ENCODE data around the gene MTOR. TPM values are rescaled to one million over a fixed set of nuclear protein-coding genes. Genes with fewer than 3 reads are reported as not detected.

Gene MTOR
- total RNA-seq, 1 experiment from 2014 or later, result 36.4 TPM

- no peak overlapping the region for H3K4me3 ChIP-seq (ENCODE audit: low read length)
- H3K79me2 ChIP-seq (ENCODE audit: low read length), result no peaks in the 10 kb centered on the region
- no peaks in the 10 kb centered on the region for H3K4me1 ChIP-seq (ENCODE audit: low read length)
- H3K27me3 ChIP-seq (ENCODE audit: low read length), result no peaks in the 10 kb centered on the region
- no peaks in the 10 kb centered on the region for H4K20me1 ChIP-seq (ENCODE audit: insufficient read depth, low read depth, low read length)
- no peak overlapping the region for H3K9ac ChIP-seq (ENCODE audit: low read length)
- no peak overlapping the region for H3K4me2 ChIP-seq (ENCODE audit: low read depth, low read length, poor library complexity, severe bottlenecking)
- no peak overlapping the region for H3K27ac ChIP-seq (ENCODE audit: low read length)
- H3K36me3 ChIP-seq (ENCODE audit: insufficient read depth, low read length), result peaks cover 22% of the 10 kb centered on the region; the same call in 1 of the 2 replicates
- no peaks in the 10 kb centered on the region for H3K9me2 ChIP-seq (replicated peaks; ENCODE audit: insufficient read depth, low read length)
- DNase-seq, result no peak
- H3K9me3 ChIP-seq (ENCODE audit: low read length), result no peaks in the 10 kb centered on the region
- H2AFZ ChIP-seq (ENCODE audit: low read length), result no peak overlapping the region
Measured at GRCh38 chr1:11144570-11145256, 117.6 kb downstream of the MTOR start.

GRCh38 chr1:11143907-11144306 lies 118.4 kb downstream of the MTOR start:
- DNase-seq, result no peak

GRCh38 chr1:11143401-11143800 lies 119.0 kb downstream of the MTOR start:
- H3K9ac ChIP-seq (ENCODE audit: low read length), result no peak overlapping the region
- H3K4me3 ChIP-seq (ENCODE audit: low read length), result no peak overlapping the region
- no peak overlapping the region for H3K4me2 ChIP-seq (ENCODE audit: low read depth, low read length, poor library complexity, severe bottlenecking)
- peaks cover 24% of the 10 kb centered on the region; the same call in 1 of the 2 replicates for H3K36me3 ChIP-seq (ENCODE audit: insufficient read depth, low read length)
- no peak for DNase-seq
- H4K20me1 ChIP-seq (ENCODE audit: insufficient read depth, low read depth, low read length), result no peaks in the 10 kb centered on the region
- no peaks in the 10 kb centered on the region for H3K4me1 ChIP-seq (ENCODE audit: low read length)
- no peak overlapping the region for H2AFZ ChIP-seq (ENCODE audit: low read length)
- H3K9me2 ChIP-seq (replicated peaks; ENCODE audit: insufficient read depth, low read length), result no peaks in the 10 kb centered on the region
- H3K79me2 ChIP-seq (ENCODE audit: low read length), result no peaks in the 10 kb centered on the region
- H3K27me3 ChIP-seq (ENCODE audit: low read length), result no peaks in the 10 kb centered on the region
- H3K27ac ChIP-seq (ENCODE audit: low read length), result no peak overlapping the region
- no peaks in the 10 kb centered on the region for H3K9me3 ChIP-seq (ENCODE audit: low read length)

More at GRCh38 chr1:11143907-11144306, 118.4 kb downstream of the MTOR start:
- no peak overlapping the region for H3K9ac ChIP-seq (ENCODE audit: low read length)
- no peak overlapping the region for H2AFZ ChIP-seq (ENCODE audit: low read length)
- no peak overlapping the region for H3K4me3 ChIP-seq (ENCODE audit: low read length)
- H3K27ac ChIP-seq (ENCODE audit: low read length), result no peak overlapping the region
- H3K4me1 ChIP-seq (ENCODE audit: low read length), result no peaks in the 10 kb centered on the region
- H4K20me1 ChIP-seq (ENCODE audit: insufficient read depth, low read depth, low read length), result no peaks in the 10 kb centered on the region
- H3K36me3 ChIP-seq (ENCODE audit: insufficient read depth, low read length), result peaks cover 21% of the 10 kb centered on the region; the same call in 1 of the 2 replicates
- no peaks in the 10 kb centered on the region for H3K9me2 ChIP-seq (replicated peaks; ENCODE audit: insufficient read depth, low read length)
- no peak overlapping the region for H3K4me2 ChIP-seq (ENCODE audit: low read depth, low read length, poor library complexity, severe bottlenecking)
- H3K27me3 ChIP-seq (ENCODE audit: low read length), result no peaks in the 10 kb centered on the region
- no peaks in the 10 kb centered on the region for H3K79me2 ChIP-seq (ENCODE audit: low read length)
- no peaks in the 10 kb centered on the region for H3K9me3 ChIP-seq (ENCODE audit: low read length)

- H2AFZ ChIP-seq (ENCODE audit: low read length), result no peak overlapping the region
- no peak overlapping the region for H3K4me3 ChIP-seq (ENCODE audit: low read length)
- H4K20me1 ChIP-seq (ENCODE audit: insufficient read depth, low read depth, low read length), result no peaks in the 10 kb centered on the region
- H3K9ac ChIP-seq (ENCODE audit: low read length), result no peak overlapping the region
- no peaks in the 10 kb centered on the region for H3K79me2 ChIP-seq (ENCODE audit: low read length)
- DNase-seq, result no peak
- H3K9me3 ChIP-seq (ENCODE audit: low read length), result no peaks in the 10 kb centered on the region
- H3K27me3 ChIP-seq (ENCODE audit: low read length), result no peaks in the 10 kb centered on the region
- no peaks in the 10 kb centered on the region for H3K9me2 ChIP-seq (replicated peaks; ENCODE audit: insufficient read depth, low read length)
- H3K27ac ChIP-seq (ENCODE audit: low read length), result no peak overlapping the region
- peaks cover 30% of the 10 kb centered on the region; the same call in 1 of the 2 replicates for H3K36me3 ChIP-seq (ENCODE audit: insufficient read depth, low read length)
- no peaks in the 10 kb centered on the region for H3K4me1 ChIP-seq (ENCODE audit: low read length)
- H3K4me2 ChIP-seq (ENCODE audit: low read depth, low read length, poor library complexity, severe bottlenecking), result no peak overlapping the region
Measured at GRCh38 chr1:11142618-11143391, 119.5 kb downstream of the MTOR start.

- H3K36me3 ChIP-seq (ENCODE audit: insufficient read depth, low read length), result peaks cover 26% of the 10 kb centered on the region; the same call in 1 of the 2 replicates
- no peak for DNase-seq
- no peaks in the 10 kb centered on the region for H3K4me1 ChIP-seq (ENCODE audit: low read length)
- no peak overlapping the region for H3K4me3 ChIP-seq (ENCODE audit: low read length)
- H2AFZ ChIP-seq (ENCODE audit: low read length), result no peak overlapping the region
- H3K27me3 ChIP-seq (ENCODE audit: low read length), result no peaks in the 10 kb centered on the region
- H3K27ac ChIP-seq (ENCODE audit: low read length), result no peak overlapping the region
- H3K9me3 ChIP-seq (ENCODE audit: low read length), result no peaks in the 10 kb centered on the region
- H3K4me2 ChIP-seq (ENCODE audit: low read depth, low read length, poor library complexity, severe bottlenecking), result no peak overlapping the region
- no peaks in the 10 kb centered on the region for H4K20me1 ChIP-seq (ENCODE audit: insufficient read depth, low read depth, low read length)
- H3K9me2 ChIP-seq (replicated peaks; ENCODE audit: insufficient read depth, low read length), result no peaks in the 10 kb centered on the region
- no peaks in the 10 kb centered on the region for H3K79me2 ChIP-seq (ENCODE audit: low read length)
- no peak overlapping the region for H3K9ac ChIP-seq (ENCODE audit: low read length)
Measured at GRCh38 chr1:11138952-11139351, 123.4 kb downstream of the MTOR start.

- Histone ChIP-seq H2AFZ (ENCODE audit: low read length) (no peak overlapping the region), H3K4me2 (ENCODE audit: low read depth, low read length, poor library complexity, severe bottlenecking) (no peak overlapping the region), H3K27ac (ENCODE audit: low read length) (no peak overlapping the region), H4K20me1 (ENCODE audit: insufficient read depth, low read depth, low read length) (no peaks in the 10 kb centered on the region), H3K9ac (ENCODE audit: low read length) (no peak overlapping the region), H3K9me3 (ENCODE audit: low read length) (no peaks in the 10 kb centered on the region), H3K9me2 (replicated peaks; ENCODE audit: insufficient read depth, low read length) (no peaks in the 10 kb centered on the region), H3K4me1 (ENCODE audit: low read length) (no peaks in the 10 kb centered on the region), H3K4me3 (ENCODE audit: low read length) (no peak overlapping the region), H3K79me2 (ENCODE audit: low read length) (no peaks in the 10 kb centered on the region), H3K36me3 (ENCODE audit: insufficient read depth, low read length) (peaks cover 30% of the 10 kb centered on the region; the same call in 1 of the 2 replicates), H3K27me3 (ENCODE audit: low read length) (no peaks in the 10 kb centered on the region)
- DNase-seq, result no peak
Measured at GRCh38 chr1:11138029-11138428, 124.3 kb downstream of the MTOR start.

GRCh38 chr1:11134898-11135266 lies 127.5 kb downstream of the MTOR start:
- H3K79me2 ChIP-seq (ENCODE audit: low read length), result no peaks in the 10 kb centered on the region
- H3K9me3 ChIP-seq (ENCODE audit: low read length), result no peaks in the 10 kb centered on the region
- H2AFZ ChIP-seq (ENCODE audit: low read length), result no peak overlapping the region
- H3K36me3 ChIP-seq (ENCODE audit: insufficient read depth, low read length), result peaks cover 24% of the 10 kb centered on the region; the same call in 1 of the 2 replicates
- H3K27ac ChIP-seq (ENCODE audit: low read length), result no peak overlapping the region
- H3K9me2 ChIP-seq (replicated peaks; ENCODE audit: insufficient read depth, low read length), result no peaks in the 10 kb centered on the region
- H3K9ac ChIP-seq (ENCODE audit: low read length), result no peak overlapping the region
- H3K4me3 ChIP-seq (ENCODE audit: low read length), result no peak overlapping the region
- DNase-seq, result no peak
- no peaks in the 10 kb centered on the region for H3K27me3 ChIP-seq (ENCODE audit: low read length)
- no peaks in the 10 kb centered on the region for H3K4me1 ChIP-seq (ENCODE audit: low read length)
- H4K20me1 ChIP-seq (ENCODE audit: insufficient read depth, low read depth, low read length), result no peaks in the 10 kb centered on the region
- no peak overlapping the region for H3K4me2 ChIP-seq (ENCODE audit: low read depth, low read length, poor library complexity, severe bottlenecking)

- Histone ChIP-seq H3K36me3 (ENCODE audit: insufficient read depth, low read length) (peaks cover 24% of the 10 kb centered on the region; the same call in 1 of the 2 replicates), H3K9me2 (replicated peaks; ENCODE audit: insufficient read depth, low read length) (no peaks in the 10 kb centered on the region), H3K9ac (ENCODE audit: low read length) (no peak overlapping the region), H3K79me2 (ENCODE audit: low read length) (no peaks in the 10 kb centered on the region), H2AFZ (ENCODE audit: low read length) (no peak overlapping the region), H3K4me1 (ENCODE audit: low read length) (no peaks in the 10 kb centered on the region), H3K9me3 (ENCODE audit: low read length) (no peaks in the 10 kb centered on the region), H3K4me2 (ENCODE audit: low read depth, low read length, poor library complexity, severe bottlenecking) (no peak overlapping the region), H3K27me3 (ENCODE audit: low read length) (no peaks in the 10 kb centered on the region), H4K20me1 (ENCODE audit: insufficient read depth, low read depth, low read length) (no peaks in the 10 kb centered on the region), H3K4me3 (ENCODE audit: low read length) (no peak overlapping the region), H3K27ac (ENCODE audit: low read length) (no peak overlapping the region)
- no peak for DNase-seq
Measured at GRCh38 chr1:11134251-11134897, 128.0 kb downstream of the MTOR start.

All from Karpas-422 (cell line).